NT2/D1 (cell line): ENCODE results near the gene MLXIP.

Experiments
- SUZ12 ChIP-seq: IDR thresholded peaks from 2 replicates; pipeline ENCODE4 v1.6.1; 2011; ENCODE audit not compliant: insufficient read length, insufficient read depth; ENCODE audit errors: extremely low read depth
- ZNF274 ChIP-seq: IDR thresholded peaks from 2 replicates; pipeline ENCODE4 v1.6.1; 2011; ENCODE audit warnings: mild to moderate bottlenecking, low read depth, low read length

DNA sequence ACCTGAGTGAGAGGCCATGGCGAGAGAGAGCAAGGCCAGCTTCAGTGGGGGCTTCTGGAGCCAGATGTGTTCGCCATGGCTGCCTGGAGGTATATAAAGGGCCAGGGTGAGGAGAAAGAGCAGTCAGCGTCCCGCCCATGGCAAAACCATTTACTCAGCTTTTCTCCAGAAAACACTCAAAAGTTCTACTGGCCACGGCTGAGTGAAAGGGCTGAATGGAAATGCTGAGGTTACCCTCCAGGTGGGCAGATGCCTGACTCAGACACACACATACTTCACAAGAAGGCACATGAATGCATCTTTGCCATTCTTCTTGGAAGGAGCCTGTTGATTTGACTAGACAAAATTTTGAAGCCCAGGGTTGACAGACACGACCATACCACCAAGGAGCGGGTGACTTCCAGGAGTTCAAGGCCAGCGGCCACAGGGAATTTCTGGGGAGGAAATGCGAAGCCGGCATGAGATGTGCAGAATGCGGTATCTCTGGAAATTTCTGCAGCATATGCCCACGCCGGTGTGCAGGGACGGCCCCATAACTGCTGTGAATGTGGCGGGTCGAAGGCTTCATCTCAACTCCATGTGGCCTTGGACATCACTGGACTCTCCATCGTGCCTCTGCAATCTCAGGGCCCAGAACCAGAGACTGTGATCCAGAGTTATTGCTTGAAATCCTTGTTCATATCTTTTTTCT lies 95.7 kb downstream of the MLXIP start, which contains the start of gene IL31:
- TF ChIP-seq SUZ12 = no peak
- no peak for TF ChIP-seq ZNF274
